ENCODE measurements around the gene INHBC.

- TF ChIP-seq CTCF (IDR thresholded peaks at IDR 0.05) = no peak
- TF ChIP-seq POLR2A (IDR thresholded peaks at IDR 0.05) = no peak
These were observed 42.6 kb downstream of the INHBC start for GRCh38 chr12:57476993-57477709.

All from uterus (tissue), 2 donors.